Left ventricle myocardium inferior (tissue), 1 donor: ENCODE results near the gene COX10. TPM values are rescaled to one million over a fixed set of nuclear protein-coding genes. Genes with fewer than 3 reads are reported as not detected.

Source experiments
- DNase-seq: peaks from one replicate; pipeline ENCODE4 v3.0.0-alpha.2; 2020
- H3K27ac ChIP-seq: fragments of 200-600 bp; replicated peaks from 2 replicates; pipeline ENCODE4 v1.8.0; 2021
- H3K27me3 ChIP-seq: fragments of 200-600 bp; 2 replicates; pipeline ENCODE4 v1.8.0; 2021; ENCODE audit warnings: low read depth
- H3K36me3 ChIP-seq: fragments of 200-600 bp; 2 replicates; pipeline ENCODE4 v1.8.0; 2021
- H3K4me1 ChIP-seq: fragments of 200-600 bp; 2 replicates; pipeline ENCODE4 v1.8.0; 2021
- H3K4me3 ChIP-seq: fragments of 200-600 bp; 2 replicates; pipeline ENCODE4 v1.8.0; 2021; ENCODE audit warnings: mild to moderate bottlenecking, moderate library complexity
- H3K9me3 ChIP-seq: fragments of 200-600 bp; replicated peaks from 2 replicates; pipeline ENCODE4 v1.8.0; 2021
- intact Hi-C: fragments of 100-400 bp; cut with micrococcal nuclease; formaldehyde crosslinking; loops from one replicate; pipeline ENCODE4 v1.11.0; 2022
- total RNA-seq: library from RNA; stranded (reverse); fragmentation: NEBNext Ultra II Directional; extraction: Animal tissue kit (Norgen Biotek cat#: 25700); gene quantifications from one replicate; pipeline ENCODE4 v1.2.1, GENCODE V29; 2021
- TF ChIP-seq, protein P1 (sequence below): fragments of 200-600 bp; IDR thresholded peaks from 2 replicates; pipeline ENCODE4 v1.8.0; 2021; ENCODE audit warnings: antibody characterized with exemption, mild to moderate bottlenecking, borderline replicate concordance
- donor health status: DM: no; HTN: yes; CAD: no; lungs with severe emphysema.

The COX10 gene
- total RNA-seq, 1 donor from 2014 or later: 46.3 TPM

DNA sequence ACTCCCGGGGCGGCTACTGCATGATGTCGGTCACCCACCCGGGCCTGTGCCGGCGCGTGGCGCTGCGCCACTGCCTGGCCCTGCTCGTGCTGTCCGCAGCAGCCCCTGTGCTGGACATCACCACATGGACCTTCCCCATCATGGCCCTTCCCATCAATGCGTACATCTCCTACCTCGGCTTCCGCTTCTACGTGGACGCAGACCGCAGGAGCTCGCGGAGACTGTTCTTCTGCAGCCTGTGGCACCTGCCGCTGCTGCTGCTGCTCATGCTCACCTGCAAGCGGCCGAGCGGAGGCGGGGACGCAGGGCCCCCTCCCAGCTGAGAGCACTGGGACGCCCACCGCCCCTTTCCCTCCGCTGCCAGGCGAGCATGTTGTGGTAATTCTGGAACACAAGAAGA lies 137.6 kb downstream of the COX10 start:
- Histone ChIP-seq H3K4me1 (peaks cover 34% of the 10 kb centered on the region), H3K9me3 (no peaks in the 10 kb centered on the region), H3K4me3 (no peak overlapping the region), H3K27ac (peak overlapping the region; percentile 71), H3K27me3 (no peaks in the 10 kb centered on the region), H3K36me3 (peaks cover 30% of the 10 kb centered on the region)
- intact Hi-C loops: no loop called here
- no peak for DNase-seq
- TF ChIP-seq, protein P1, sequence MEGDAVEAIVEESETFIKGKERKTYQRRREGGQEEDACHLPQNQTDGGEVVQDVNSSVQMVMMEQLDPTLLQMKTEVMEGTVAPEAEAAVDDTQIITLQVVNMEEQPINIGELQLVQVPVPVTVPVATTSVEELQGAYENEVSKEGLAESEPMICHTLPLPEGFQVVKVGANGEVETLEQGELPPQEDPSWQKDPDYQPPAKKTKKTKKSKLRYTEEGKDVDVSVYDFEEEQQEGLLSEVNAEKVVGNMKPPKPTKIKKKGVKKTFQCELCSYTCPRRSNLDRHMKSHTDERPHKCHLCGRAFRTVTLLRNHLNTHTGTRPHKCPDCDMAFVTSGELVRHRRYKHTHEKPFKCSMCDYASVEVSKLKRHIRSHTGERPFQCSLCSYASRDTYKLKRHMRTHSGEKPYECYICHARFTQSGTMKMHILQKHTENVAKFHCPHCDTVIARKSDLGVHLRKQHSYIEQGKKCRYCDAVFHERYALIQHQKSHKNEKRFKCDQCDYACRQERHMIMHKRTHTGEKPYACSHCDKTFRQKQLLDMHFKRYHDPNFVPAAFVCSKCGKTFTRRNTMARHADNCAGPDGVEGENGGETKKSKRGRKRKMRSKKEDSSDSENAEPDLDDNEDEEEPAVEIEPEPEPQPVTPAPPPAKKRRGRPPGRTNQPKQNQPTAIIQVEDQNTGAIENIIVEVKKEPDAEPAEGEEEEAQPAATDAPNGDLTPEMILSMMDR: no peak

DNA sequence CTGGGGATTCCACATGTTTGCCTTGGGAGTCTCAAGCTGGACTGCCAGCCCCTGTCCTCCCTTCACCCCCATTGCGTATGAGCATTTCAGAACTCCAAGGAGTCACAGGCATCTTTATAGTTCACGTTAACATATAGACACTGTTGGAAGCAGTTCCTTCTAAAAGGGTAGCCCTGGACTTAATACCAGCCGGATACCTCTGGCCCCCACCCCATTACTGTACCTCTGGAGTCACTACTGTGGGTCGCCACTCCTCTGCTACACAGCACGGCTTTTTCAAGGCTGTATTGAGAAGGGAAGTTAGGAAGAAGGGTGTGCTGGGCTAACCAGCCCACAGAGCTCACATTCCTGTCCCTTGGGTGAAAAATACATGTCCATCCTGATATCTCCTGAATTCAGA lies 138.5 kb downstream of the COX10 start:
- Histone ChIP-seq H3K36me3 (peaks cover 30% of the 10 kb centered on the region), H3K4me3 (no peak overlapping the region), H3K27ac (no peak overlapping the region), H3K9me3 (no peaks in the 10 kb centered on the region), H3K4me1 (peaks cover 33% of the 10 kb centered on the region), H3K27me3 (no peaks in the 10 kb centered on the region)
- intact Hi-C loops: no loop called here
- TF ChIP-seq, protein P1: no peak
- DNase-seq: no peak

DNA sequence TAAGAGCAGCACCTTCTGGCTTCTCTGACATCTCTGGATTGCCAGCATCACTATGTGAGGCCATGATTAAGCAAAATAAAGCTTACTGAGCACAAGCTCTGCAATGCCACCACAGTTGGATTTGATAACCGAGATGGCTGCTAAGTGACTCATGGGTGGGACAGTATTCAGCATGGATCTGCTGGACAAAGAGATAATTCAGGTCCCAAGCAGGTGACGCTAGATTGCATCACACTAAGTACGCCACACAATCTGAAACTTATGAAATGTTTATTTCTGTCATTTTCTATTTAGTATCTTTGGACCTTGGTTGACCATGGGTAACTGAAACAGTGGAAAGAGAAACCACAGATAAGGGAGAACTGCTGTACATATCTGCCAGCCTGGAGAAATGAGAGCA lies 139.9 kb downstream of the COX10 start:
- peaks cover 19% of the 10 kb centered on the region for H3K4me1 ChIP-seq
- TF ChIP-seq, protein P1: no peak
- intact Hi-C loops: no loop called here
- H3K9me3 ChIP-seq: no peaks in the 10 kb centered on the region
- H3K27ac ChIP-seq: no peak overlapping the region
- H3K27me3 ChIP-seq: no peaks in the 10 kb centered on the region
- DNase-seq: no peak
- H3K36me3 ChIP-seq: peaks cover 30% of the 10 kb centered on the region
- no peak overlapping the region for H3K4me3 ChIP-seq

DNA sequence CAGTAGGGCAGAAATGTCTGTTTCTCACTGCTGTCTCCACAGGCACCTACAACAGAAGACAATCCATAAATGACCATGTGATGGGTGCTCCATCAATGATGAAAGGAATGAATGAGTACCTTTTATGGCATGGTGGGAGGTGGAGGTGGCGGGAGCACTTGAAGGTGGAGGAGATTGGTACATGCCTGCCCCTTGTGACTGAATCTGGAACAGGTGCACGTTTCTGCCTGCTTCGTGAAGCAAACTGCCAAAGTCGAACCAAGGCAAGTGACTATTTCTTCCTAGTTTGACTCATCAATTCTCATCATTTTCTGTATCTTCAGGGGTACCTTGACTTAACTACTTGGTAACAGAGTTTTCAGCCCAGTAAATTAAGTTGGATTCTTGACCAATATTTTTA lies 141.9 kb downstream of the COX10 start:
- H3K36me3 ChIP-seq: peaks cover 30% of the 10 kb centered on the region

DNA sequence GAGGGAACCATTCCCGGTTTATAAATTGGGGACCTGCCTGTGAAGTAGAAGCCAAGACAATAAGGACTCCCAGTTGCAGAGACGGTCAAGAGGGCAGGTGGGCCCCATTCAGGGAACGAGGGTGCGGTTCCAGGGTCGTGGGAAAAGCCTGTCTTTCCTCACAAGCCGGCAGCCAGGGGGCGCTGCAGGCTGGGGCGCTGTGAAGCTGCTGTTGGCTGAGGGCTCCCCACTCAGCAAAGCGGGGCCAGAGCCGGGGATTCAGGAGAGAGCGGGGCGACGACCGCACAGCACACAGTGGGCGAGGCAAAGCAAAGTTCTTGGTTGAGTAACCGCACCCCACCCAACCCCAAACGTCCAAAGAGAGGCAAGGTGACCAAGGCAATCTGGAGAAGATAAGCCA lies 142.5 kb downstream of the COX10 start:
- Histone ChIP-seq H3K27me3 (no peaks in the 10 kb centered on the region), H3K9me3 (no peaks in the 10 kb centered on the region), H3K36me3 (peaks cover 26% of the 10 kb centered on the region), H3K4me3 (no peak overlapping the region), H3K4me1 (peaks cover 1% of the 10 kb centered on the region), H3K27ac (no peak overlapping the region)
- intact Hi-C loops: no loop called here
- TF ChIP-seq, protein P1: peak; percentile 54
- peak; percentile 32 for DNase-seq

More for the DNA sequence above, 141.9 kb downstream of the COX10 start:
- Histone ChIP-seq H3K27me3 (no peaks in the 10 kb centered on the region), H3K4me3 (no peak overlapping the region), H3K9me3 (no peaks in the 10 kb centered on the region), H3K4me1 (peaks cover 7% of the 10 kb centered on the region), H3K27ac (no peak overlapping the region)
- TF ChIP-seq, protein P1: no peak
- intact Hi-C loops: no loop called here
- no peak for DNase-seq

DNA sequence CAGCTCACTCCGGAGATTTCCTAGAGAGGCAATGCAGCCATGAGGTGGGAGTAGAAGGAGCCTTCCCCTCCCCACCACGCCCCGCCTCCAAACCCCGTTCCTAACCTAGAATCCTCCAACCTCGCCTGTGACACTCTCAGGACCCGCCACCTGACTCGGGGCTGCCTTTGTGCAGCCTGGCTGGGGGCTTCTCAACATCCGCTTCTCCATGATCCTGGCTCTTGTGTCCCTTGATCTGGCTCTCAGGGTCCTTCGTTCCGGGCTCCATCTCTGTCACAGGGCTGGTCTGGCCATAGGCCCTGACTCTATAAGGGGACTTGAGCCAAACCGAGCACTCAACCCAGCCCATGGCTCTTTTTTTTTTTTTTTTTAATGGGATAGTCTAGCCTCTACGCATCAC lies 143.1 kb downstream of the COX10 start:
- DNase-seq: no peak
- peaks cover 20% of the 10 kb centered on the region for H3K36me3 ChIP-seq
- H3K9me3 ChIP-seq: no peaks in the 10 kb centered on the region
- no peak overlapping the region for H3K4me3 ChIP-seq
- no peaks in the 10 kb centered on the region for H3K27me3 ChIP-seq
- H3K27ac ChIP-seq: no peak overlapping the region
- intact Hi-C loops: no loop called here
- H3K4me1 ChIP-seq: no peaks in the 10 kb centered on the region
- TF ChIP-seq, protein P1: no peak
